Fibroblast of villous mesenchyme (primary cell): ENCODE data around the gene EMX2. TPM values are rescaled to one million over a fixed set of nuclear protein-coding genes. Genes with fewer than 3 reads are reported as not detected.

Experiments used
- DNase-seq: peaks from one replicate; pipeline ENCODE4 v3.0.0-alpha.2; 2010; ENCODE audit warnings: low read depth
- H3K4me3 ChIP-seq: 2 replicates; pipeline ENCODE4 v1.5.1; 2011; ENCODE audit warnings: low read depth, mild to moderate bottlenecking, low read length
- total RNA-seq: library from RNA; depleted of rRNA; stranded (reverse); fragments of >200 nt; gene quantifications from 2 replicates; pipeline ENCODE4 v1.2.3, GENCODE V29; 2012
- TF ChIP-seq, protein P1 (sequence below): IDR thresholded peaks from 2 replicates; pipeline ENCODE4 v1.5.1; 2012; ENCODE audit warnings: low read depth, mild to moderate bottlenecking, low read length; ENCODE audit not compliant: insufficient read depth

The EMX2 gene
- total RNA-seq = 4.5 and 10.8 TPM in 2 replicates

DNA sequence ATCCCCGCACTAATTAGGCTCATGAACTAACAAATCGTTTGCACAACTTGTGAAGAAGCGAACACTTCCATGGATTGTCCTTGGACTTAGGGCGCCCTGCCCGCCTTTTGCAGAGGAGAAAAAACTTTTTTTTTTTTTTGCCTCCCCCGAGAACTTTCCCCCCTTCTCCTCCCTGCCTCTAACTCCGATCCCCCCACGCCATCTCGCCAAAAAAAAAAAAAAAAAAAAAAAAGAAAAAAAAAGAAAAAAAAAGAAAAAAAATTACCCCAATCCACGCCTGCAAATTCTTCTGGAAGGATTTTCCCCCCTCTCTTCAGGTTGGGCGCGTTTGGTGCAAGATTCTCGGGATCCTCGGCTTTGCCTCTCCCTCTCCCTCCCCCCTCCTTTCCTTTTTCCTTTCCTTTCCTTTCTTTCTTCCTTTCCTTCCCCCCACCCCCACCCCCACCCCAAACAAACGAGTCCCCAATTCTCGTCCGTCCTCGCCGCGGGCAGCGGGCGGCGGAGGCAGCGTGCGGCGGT, at the start of gene EMX2:
EMX2 (plus strand) TSS at position 41 of the 519 bp plus-strand sequence. CDS start 522 bp downstream, outside the sequence.
- no peak for DNase-seq
- TF ChIP-seq, protein P1, sequence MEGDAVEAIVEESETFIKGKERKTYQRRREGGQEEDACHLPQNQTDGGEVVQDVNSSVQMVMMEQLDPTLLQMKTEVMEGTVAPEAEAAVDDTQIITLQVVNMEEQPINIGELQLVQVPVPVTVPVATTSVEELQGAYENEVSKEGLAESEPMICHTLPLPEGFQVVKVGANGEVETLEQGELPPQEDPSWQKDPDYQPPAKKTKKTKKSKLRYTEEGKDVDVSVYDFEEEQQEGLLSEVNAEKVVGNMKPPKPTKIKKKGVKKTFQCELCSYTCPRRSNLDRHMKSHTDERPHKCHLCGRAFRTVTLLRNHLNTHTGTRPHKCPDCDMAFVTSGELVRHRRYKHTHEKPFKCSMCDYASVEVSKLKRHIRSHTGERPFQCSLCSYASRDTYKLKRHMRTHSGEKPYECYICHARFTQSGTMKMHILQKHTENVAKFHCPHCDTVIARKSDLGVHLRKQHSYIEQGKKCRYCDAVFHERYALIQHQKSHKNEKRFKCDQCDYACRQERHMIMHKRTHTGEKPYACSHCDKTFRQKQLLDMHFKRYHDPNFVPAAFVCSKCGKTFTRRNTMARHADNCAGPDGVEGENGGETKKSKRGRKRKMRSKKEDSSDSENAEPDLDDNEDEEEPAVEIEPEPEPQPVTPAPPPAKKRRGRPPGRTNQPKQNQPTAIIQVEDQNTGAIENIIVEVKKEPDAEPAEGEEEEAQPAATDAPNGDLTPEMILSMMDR = no peak
- H3K4me3 ChIP-seq = peak within 1 kb of the TSS; percentile 66

- H3K4me3 ChIP-seq = no peak overlapping the region
- no peak for DNase-seq
- TF ChIP-seq, protein P1 = no peak
These were observed 46.5 kb upstream of the EMX2 start for GRCh38 chr10:117496031-117496430.

DNA sequence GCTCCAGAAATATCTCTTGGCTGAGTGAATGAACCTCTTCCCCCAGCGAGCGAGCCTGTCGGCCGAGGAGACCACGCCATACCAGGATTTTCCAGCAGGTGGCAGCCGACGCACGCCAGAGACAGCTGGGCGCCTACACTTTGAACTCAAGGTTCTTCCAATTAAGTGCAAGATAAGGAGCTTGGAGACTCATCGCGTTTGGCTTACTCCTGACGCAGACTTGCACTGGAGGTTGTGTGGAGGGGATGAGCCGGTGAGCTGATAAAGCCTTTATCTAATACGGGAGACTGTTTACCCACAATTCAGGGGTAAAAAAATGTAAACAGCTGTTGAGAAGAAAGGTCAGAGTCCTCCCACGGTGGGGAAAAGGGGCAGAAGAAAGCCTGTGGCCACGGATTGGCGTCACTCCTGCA, 45.9 kb upstream of the EMX2 start:
- peak; percentile 88 for DNase-seq
- TF ChIP-seq, protein P1 = peak; percentile 96
- H3K4me3 ChIP-seq = no peak overlapping the region

DNA sequence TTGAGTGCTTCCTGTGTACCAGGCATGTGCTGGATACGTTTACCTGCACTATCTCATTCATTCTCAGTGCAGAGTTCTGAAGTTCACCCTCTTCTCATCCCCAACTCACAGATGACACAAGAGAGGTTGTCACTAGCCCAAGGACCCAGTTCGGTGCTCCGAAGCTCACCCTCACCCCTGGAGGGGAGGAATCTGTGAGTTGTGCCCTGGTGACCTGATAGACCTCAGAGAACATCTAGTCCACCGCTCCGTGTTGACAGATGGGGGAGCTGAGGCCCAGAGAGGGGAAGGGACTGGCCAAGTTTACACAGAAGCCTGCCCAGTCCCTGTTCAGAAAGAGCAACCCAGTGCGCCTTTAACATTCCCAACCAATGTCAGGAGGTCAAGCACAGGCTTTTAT, 44.8 kb upstream of the EMX2 start:
- H3K4me3 ChIP-seq = no peak overlapping the region
- DNase-seq = no peak
- TF ChIP-seq, protein P1 = no peak

DNA sequence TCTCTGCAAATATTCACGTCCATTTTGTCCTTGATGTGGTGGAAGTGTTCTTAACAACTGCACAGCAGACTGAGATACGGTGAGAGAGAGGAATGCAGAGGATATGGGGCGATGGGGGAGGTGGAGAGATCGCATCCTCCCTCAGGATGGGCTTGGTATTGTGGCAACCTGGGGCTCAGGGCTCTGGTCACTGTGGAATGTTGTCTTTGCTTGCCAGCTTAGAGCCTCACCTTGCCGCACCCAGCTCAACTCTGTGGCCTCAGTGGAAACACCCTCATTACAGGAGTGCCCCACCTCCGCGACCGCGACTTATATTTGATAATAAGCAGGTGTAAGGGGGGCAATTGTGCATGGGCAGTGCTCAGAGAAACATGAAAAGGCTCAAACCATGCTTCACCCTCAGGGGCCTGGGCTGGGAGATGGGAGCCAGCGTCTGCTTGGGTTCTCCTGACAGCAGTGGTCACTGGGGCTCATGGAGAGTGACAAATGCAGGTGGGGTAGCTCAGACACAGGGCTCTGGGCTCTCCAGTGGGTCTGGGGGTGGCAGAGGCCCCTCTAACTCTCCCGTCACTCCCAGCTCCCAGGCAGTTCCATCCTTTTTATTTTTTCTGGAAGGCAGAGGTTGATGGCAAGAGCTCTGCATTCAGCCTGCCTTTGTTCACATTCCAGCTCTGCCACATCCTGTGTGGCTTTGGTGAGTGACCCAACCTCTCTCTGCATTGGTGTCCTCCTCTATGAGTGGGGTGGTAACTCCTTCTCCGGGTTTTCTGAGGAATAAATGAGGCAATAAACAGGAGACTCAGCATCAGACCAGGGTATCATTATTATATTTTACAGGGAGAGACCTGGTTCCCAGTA, 43.1 kb upstream of the EMX2 start:
- no peak for DNase-seq
- TF ChIP-seq, protein P1 = no peak
- no peak overlapping the region for H3K4me3 ChIP-seq

GRCh38 chr10:117500456-117500855, 42.1 kb upstream of the EMX2 start:
- TF ChIP-seq, protein P1 = no peak
- DNase-seq = no peak
- H3K4me3 ChIP-seq = no peak overlapping the region
